Measurements from ENCODE around the gene HSPA9.
A peak's percentile ranks its signal among the peaks of the same experiment; 100 is the strongest.

HSPA9 gene

GRCh38 chr5:138560971-138561370 lies 14.2 kb downstream of the HSPA9 start:
- DNase-seq (ENCODE audit: low spot score), result no peak

DNA sequence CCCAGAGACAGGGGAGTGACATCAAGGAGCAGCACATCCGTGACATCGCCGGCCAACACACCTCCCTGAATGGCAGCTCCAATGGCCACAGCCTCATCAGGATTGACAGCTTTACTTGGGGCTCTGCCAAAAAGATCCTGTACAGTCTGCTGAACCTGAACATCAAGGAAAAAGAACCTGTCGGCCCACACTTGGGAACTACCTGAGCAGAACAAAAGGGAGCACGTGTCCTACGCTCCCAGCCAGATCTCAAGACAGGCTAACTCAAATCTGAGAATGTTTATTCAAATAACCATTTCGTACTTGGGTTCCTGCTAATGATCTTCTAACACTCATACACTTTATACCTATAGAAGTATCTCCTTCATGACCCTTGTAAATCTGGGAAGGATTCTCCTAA lies 15.3 kb downstream of the HSPA9 start:
- DNase-seq (ENCODE audit: low spot score), result no peak

GRCh38 chr5:138557677-138558076 lies 17.5 kb downstream of the HSPA9 start:
- DNase-seq (ENCODE audit: low spot score), result no peak

DNA sequence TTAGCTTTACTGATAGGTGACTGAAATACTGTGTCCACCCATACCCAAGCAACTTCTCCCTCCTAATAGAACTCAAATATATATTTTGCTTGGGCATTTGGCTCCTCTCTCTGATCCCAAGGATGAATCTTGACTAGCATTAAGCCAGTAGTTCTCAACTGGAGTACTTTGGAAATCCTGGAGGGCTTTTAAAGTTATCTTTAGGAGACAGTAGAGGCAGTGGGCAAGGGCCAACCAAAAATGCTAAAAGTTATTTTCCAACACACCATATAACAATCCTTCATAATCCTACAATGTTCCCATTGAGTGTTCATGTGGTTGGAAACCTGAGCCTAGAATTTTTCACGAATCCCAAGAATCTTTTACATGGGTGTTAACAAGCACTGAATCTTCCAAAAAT lies 21.1 kb downstream of the HSPA9 start:
- DNase-seq (ENCODE audit: low spot score), result no peak

DNA sequence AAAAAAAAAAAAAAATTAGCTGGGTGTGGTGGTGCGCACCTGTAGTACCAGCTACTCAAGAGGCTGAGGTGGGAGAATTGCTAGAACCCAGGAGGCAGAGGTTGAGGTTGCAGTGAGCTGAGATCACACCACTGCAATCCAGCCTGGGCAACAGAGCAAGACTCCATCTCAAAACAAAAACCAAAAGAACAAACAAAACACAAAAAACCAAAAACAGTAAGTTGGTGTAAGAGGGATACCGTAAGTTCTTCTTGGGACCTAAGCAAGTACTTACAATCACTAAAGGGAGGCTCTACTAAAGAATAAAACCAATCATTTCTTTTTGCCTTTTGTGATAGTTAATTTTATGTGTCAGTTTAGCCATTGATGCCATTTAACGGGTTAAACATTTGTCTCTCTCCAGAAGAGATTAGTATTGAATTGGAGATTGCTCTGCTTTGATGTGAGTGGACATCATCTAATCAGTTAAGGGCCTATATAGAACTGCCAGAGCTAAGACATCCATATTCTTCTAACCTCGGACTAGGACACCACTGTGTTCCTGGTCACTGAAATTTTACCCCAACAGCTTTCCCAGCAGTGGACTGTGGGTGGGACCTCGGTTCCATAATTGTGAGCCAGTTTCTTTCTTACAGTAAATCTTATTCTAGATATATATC lies 21.6 kb downstream of the HSPA9 start:
- no peak for DNase-seq (ENCODE audit: low spot score)

GRCh38 chr5:138552657-138553056 lies 22.5 kb downstream of the HSPA9 start:
- no peak for DNase-seq (ENCODE audit: low spot score)

- DNase-seq (ENCODE audit: low spot score), result no peak
Measured at GRCh38 chr5:138549414-138549813, 25.8 kb downstream of the HSPA9 start.

DNA sequence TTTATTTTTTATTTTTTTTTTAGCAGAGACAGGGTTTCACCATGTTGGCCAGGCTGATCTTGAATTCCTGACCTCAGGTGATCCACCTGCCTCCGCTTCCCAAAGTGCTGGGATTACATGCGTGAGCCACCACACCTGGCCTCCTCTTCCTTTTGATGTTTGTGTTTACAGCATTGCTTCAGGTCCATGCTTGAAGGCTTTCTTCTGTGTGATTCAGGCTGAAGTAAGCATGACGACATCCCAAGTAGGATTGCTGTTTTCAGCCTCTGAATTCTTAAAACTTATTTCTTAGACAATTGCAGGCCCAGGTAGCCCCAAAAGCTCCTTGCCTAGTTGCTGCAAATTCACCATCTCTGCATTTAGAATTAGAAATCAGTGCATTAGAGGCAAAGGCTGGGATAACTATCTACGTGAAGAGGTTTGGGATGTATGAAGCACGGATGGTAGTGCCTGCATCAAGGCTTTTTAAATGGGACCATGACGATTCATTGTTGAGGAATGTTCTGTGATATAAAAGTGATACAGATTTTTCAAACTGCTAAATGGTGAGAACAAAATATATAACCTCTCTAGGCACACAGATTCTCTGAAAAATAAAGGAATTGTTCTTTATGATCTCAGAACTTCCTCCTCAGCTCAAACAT lies 29.2 kb downstream of the HSPA9 start:
- no peak for DNase-seq (ENCODE audit: low spot score)

GRCh38 chr5:138544181-138545134 lies 30.7 kb downstream of the HSPA9 start:
- no peak for DNase-seq (ENCODE audit: low spot score)

DNA sequence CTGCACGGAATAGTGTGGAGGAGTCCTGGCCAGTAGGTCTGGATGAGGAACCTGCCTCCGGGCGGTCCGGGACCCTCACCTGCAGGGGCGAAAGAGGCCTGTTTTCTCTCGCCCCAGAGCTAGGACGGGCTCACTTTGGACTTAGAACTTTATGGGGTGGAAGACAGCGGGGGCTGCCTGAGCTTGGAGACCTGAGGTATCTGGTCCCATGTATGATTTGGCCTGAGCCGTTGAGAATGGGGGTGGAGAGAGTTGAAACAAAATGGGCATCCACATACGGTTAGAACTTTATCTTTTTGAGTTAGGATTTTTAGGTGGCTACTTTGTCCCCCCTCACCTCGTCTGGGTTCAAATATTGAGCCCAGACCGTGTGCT lies 31.5 kb downstream of the HSPA9 start:
- DNase-seq (ENCODE audit: low spot score), result peak; percentile 76

GRCh38 chr5:138542956-138543729 lies 32.1 kb downstream of the HSPA9 start, which contains the start of gene ETF1:
ETF1 (minus strand) TSS chr5:138543236; CDS start chr5:138542918, 318 bp downstream.
- peak; percentile 98 for DNase-seq (ENCODE audit: low spot score)

DNA sequence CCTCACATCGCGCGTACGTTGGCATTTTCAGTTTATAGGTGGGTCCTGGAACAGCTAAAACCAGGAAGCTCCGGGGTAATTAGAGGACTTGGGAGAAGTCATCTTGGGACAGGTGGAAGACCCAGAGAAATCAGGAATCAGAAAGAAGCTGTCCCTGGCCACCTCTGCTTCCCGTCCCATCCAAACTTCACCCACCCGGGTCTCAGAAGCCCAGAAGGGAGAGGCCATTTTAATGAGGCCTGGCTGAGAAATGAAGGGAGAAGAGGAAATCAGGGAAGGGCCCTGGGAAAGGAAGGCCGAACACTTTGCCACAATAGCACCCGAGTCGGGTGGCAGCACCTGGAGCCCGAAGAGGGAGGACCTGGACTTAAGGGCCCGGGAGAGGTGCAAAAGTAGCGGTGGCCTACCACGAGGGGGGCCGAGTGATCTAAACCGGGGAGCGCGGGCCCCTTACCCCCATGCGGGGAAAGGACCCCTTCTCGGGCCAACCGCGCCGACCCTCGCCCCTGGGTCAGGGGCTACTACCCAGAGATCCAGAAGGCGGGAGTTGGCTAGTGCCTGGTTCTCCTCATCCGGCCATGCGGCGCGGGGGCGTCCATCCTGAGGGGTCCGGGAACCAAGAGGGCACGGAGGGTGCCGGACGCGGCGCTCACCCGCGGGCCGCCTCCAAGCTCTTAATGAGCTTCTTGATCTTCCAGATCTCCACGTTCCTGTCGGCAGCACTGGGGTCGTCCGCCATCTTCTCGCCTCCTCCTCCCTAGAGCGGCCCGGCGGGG lies 32.8 kb downstream of the HSPA9 start:
- no peak for DNase-seq (ENCODE audit: low spot score)

DNA sequence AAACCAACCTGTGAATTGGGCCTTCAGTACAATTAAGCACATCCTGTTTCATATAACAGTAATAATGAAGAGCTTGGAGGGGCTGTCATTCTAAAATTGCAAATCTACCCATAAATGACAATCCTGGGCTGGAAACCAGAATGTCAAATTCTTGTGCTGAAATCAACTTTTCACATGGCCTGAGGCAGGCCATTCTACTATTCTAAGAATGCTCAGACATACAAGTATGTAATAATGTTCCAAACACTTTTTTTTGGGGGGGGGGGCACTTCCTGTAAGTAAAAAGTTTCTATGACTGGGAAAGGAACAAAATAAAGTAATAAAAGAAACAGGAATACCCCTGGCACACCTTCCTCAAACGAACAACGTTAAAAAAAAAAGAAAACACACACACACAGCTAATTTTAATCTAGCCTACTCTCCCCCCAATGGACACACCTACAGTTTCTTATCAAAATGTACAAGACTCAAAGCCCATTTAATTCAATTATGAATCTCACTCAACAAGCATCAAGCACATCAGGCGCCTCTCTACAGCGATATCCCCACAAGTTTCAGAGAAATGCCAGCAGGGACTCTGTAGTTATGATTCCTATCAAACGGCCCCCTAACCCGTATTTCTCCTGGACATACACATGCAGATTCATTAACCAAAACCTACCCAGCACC lies 33.6 kb downstream of the HSPA9 start:
- no peak for DNase-seq (ENCODE audit: low spot score)

GRCh38 chr5:138539791-138540190 lies 35.4 kb downstream of the HSPA9 start:
- no peak for DNase-seq (ENCODE audit: low spot score)

DNA sequence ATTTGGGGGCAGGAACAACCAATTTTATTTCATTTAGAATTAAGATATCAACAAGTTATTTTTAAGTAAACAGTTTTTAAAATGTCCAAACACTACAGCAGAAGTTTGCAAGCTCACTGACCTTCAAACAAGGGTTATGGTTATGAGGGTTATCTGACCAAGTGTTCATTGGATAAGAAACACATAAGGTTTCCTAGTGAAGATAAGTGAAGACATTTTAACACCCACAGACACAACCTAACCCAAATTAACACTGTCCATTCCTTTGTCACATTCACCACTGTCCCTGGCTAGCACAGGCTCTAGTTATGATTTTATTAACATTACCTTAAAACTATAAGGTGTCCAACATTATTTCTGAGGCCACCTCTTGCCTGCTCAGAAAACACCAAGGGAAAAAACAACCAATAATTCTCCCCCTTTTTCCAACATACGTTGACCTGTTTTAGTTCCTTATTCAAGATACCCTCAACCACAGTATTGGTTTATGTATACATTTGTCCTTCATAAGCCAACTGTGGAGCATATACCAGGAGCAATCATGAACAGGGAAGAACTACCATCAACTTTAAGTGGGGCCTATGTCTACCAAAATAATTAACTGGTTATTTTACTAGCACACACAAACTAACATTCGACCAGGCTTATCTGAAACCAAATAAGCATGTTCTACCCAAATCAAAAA lies 36.1 kb downstream of the HSPA9 start:
- DNase-seq (ENCODE audit: low spot score), result no peak

DNA sequence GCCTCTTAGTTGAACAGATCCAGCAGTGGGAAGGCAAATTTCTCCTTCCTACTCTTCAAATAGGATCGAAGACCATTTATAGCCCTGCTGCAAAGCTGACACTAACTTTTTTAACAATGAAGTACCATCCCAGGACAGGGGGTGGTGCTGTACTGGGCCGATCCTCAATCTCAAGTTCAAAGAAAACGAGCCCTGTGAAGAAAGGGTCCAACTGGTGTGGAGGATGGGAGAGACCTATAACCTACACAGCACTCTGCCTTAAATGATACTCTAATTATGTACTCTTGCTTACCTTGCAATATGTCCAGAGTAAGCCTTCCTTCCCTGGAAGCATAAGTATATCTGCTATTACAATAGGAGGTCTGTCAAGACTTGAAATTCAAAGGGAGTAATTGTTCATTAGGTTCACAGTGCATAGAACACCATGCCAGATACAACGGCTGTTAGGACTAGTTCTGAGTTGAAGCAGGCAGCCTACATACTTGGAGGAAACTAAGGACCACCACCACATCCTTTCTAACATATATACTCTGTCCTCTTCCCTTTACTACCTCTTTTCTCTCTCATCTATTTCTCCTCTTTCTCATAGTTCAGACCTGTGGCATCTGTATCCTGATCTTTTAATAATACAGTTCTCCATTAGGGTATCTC lies 38.4 kb downstream of the HSPA9 start:
- DNase-seq (ENCODE audit: low spot score), result no peak

DNA sequence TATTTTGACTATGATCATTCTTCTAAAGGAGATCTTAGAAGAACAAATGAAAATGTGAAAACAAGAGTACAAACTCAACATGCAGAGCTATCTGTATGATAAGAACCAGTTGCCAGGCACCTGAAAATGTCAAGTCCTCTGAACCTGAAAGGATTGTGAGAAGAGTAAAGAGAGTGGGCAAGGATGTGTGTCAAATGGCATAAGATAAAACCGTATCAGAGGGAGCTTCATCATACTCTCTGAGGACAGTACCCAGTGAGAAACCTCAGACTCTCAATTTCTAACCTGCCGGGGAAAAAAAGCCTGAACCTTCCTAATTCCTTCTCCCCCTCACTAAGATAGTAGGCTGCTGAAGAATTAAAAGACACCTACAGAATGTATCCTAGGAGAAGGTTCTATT lies 39.0 kb downstream of the HSPA9 start:
- DNase-seq (ENCODE audit: low spot score), result no peak

- DNase-seq (ENCODE audit: low spot score), result no peak
Measured at GRCh38 chr5:138533973-138534941, 40.9 kb downstream of the HSPA9 start.

All from AG08395 (cell line).